ENCODE results near the gene HERC2. TPM values are rescaled to one million over a fixed set of nuclear protein-coding genes. Genes with fewer than 3 reads are reported as not detected.
A peak's percentile ranks its signal among the peaks of the same experiment; 100 is the strongest.

The HERC2 gene
- total RNA-seq, 2 donors from 2014 or later: 105 to 112 TPM

DNA sequence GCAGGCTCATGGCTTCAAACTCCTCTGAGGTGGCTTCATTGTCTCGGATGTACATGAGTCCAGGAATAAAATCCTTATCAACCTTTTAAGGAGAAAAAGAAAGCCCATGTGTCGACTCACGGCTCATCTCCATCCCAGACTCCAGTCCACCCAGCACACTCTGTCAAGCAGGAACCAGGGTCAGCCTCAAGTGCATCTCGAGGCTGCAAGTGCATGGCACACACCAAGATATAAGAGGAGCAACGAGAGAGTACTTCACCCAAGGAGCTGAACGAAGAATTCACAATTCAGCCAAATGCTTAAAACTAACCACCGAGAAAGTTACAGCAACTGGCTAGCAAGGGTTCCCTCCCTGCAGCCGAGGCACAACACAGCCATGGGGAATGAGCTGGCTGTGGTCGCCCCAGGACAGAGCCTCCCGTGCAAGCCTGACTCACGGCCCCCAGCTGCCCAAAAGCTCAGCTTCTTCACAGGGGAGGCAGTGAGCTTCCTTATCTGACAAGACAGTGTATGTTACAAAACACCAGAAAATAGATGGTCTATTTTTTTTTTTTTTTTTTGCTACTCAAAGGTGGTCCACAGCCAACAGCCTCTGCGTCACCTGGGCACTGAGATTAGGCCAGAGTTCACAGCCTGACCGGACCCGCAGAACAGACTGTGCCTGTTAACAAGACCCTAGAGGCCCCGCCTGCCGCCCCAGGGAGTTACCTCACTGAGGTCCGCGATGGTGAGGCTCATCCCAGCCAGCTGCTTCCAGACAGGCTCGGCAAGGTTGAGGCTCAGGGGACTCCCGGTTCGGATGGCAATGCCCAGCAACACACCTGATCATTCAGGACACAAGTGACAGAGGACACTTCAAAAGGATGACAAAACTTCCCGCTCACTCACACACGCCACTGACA, 207.0 kb downstream of the HERC2 start:
- H3K4me1 ChIP-seq (ENCODE audit: control insufficient read depth, insufficient read depth, low read length): no peaks in the 10 kb centered on the region
- DNase-seq: peak; percentile 26
- TF ChIP-seq, protein P1, sequence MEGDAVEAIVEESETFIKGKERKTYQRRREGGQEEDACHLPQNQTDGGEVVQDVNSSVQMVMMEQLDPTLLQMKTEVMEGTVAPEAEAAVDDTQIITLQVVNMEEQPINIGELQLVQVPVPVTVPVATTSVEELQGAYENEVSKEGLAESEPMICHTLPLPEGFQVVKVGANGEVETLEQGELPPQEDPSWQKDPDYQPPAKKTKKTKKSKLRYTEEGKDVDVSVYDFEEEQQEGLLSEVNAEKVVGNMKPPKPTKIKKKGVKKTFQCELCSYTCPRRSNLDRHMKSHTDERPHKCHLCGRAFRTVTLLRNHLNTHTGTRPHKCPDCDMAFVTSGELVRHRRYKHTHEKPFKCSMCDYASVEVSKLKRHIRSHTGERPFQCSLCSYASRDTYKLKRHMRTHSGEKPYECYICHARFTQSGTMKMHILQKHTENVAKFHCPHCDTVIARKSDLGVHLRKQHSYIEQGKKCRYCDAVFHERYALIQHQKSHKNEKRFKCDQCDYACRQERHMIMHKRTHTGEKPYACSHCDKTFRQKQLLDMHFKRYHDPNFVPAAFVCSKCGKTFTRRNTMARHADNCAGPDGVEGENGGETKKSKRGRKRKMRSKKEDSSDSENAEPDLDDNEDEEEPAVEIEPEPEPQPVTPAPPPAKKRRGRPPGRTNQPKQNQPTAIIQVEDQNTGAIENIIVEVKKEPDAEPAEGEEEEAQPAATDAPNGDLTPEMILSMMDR (conservative IDR thresholded peaks at IDR 0.05): no peak
- H3K27me3 ChIP-seq (ENCODE audit: control insufficient read depth, insufficient read depth, low read length, poor library complexity, severe bottlenecking): no peaks in the 10 kb centered on the region
- H3K9ac ChIP-seq (ENCODE audit: extremely low read depth, low read length, poor library complexity, severe bottlenecking): no peak overlapping the region
- H3K4me3 ChIP-seq (ENCODE audit: low read length): no peak overlapping the region
- 94 to 96% methylated on average over 16 to 23 of the region's 23 CpGs for WGBS, 2 experiments (ENCODE audit: insufficient coverage in 1 of 2, insufficient read length in 1 of 2)
- Mint-ChIP-seq H3K27ac (no peak overlapping the region), H3K4me3 (no peak overlapping the region), H3K36me3 (ENCODE audit: low read depth) (peaks cover 71% of the 10 kb centered on the region), H3K27me3 (ENCODE audit: insufficient read depth) (no peaks in the 10 kb centered on the region), H3K4me1 (no peaks in the 10 kb centered on the region), H3K9me3 (no peaks in the 10 kb centered on the region)
- H3K9me3 ChIP-seq (ENCODE audit: control insufficient read depth, low read length): no peaks in the 10 kb centered on the region
- H3K27ac ChIP-seq (ENCODE audit: low read depth, low read length): no peak overlapping the region
- peaks cover 82% of the 10 kb centered on the region for H3K36me3 ChIP-seq (ENCODE audit: control insufficient read depth, insufficient read depth, low read length)

DNA sequence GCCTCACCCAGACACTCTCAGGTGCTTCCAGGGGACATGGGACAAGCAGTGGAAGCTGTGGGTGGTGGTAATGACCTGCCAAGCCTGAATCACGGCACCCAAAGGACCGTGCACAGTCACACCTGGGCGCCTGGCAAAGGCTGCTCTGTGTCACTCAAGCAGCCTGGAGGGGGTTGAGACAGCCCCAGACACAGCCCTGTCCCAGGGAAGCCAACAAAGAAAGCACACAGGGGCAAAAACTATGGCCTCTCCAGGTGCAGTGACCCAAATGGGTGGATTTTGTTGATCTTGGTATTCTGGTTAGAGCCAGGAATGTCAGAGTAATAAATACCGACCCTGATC, 207.9 kb downstream of the HERC2 start:
- no peak overlapping the region for H3K9ac ChIP-seq (ENCODE audit: extremely low read depth, low read length, poor library complexity, severe bottlenecking)
- H3K9me3 ChIP-seq (ENCODE audit: control insufficient read depth, low read length): no peaks in the 10 kb centered on the region
- Mint-ChIP-seq H3K4me1 (no peaks in the 10 kb centered on the region), H3K4me3 (no peak overlapping the region), H3K9me3 (no peaks in the 10 kb centered on the region), H3K27me3 (ENCODE audit: insufficient read depth) (no peaks in the 10 kb centered on the region), H3K36me3 (ENCODE audit: low read depth) (peaks cover 66% of the 10 kb centered on the region), H3K27ac (no peak overlapping the region)
- TF ChIP-seq, protein P1 (conservative IDR thresholded peaks at IDR 0.05): no peak
- no peaks in the 10 kb centered on the region for H3K27me3 ChIP-seq (ENCODE audit: control insufficient read depth, insufficient read depth, low read length, poor library complexity, severe bottlenecking)
- H3K36me3 ChIP-seq (ENCODE audit: control insufficient read depth, insufficient read depth, low read length): peaks cover 78% of the 10 kb centered on the region
- no peak overlapping the region for H3K27ac ChIP-seq (ENCODE audit: low read depth, low read length)
- 94 to 96% methylated on average over 4 of the region's 4 CpGs for WGBS, 2 experiments (ENCODE audit: insufficient coverage in 1 of 2, insufficient read length in 1 of 2)
- DNase-seq: no peak
- no peak overlapping the region for H3K4me3 ChIP-seq (ENCODE audit: low read length)
- no peaks in the 10 kb centered on the region for H3K4me1 ChIP-seq (ENCODE audit: control insufficient read depth, insufficient read depth, low read length)

DNA sequence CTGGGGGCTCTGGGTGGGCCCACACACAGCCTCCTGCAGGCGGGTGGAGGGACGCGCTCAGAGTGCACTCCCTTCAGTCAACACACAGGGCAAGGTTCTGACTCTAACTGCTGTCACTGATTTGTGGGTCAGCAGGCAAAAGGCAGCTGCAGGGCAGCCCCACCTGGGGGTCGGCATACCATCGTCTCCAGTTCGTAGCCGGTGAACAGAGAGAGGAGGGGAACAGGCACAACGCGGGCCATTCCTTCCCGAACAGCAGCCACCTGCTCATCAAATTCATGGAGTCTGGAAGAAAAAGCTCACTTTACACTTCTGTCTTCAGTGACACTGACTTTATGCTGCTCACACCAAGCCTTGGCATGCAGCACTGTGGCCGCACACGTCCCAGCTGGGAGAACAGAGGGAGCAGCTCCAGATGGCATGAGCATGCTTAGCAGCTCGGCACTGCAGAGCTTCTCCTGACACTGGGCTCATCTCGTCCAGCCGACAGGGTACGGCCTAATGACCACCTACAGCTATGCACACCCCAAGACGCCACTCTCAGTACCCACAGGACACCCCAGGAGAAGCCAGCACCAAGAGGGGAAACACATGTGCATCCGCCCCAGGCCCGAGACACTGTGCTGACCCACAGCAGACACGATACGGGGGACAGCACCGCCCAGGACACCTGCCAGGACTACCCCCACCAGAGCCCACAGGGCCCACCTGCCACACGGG, 208.4 kb downstream of the HERC2 start:
- Mint-ChIP-seq H3K9me3 (no peaks in the 10 kb centered on the region), H3K36me3 (ENCODE audit: low read depth) (peaks cover 64% of the 10 kb centered on the region), H3K4me1 (no peaks in the 10 kb centered on the region), H3K27ac (no peak overlapping the region), H3K27me3 (ENCODE audit: insufficient read depth) (peaks cover 2% of the 10 kb centered on the region), H3K4me3 (no peak overlapping the region)
- H3K27me3 ChIP-seq (ENCODE audit: control insufficient read depth, insufficient read depth, low read length, poor library complexity, severe bottlenecking): no peaks in the 10 kb centered on the region
- H3K4me1 ChIP-seq (ENCODE audit: control insufficient read depth, insufficient read depth, low read length): no peaks in the 10 kb centered on the region
- no peaks in the 10 kb centered on the region for H3K9me3 ChIP-seq (ENCODE audit: control insufficient read depth, low read length)
- DNase-seq: peak; percentile 31
- no peak overlapping the region for H3K4me3 ChIP-seq (ENCODE audit: low read length)
- peaks cover 78% of the 10 kb centered on the region for H3K36me3 ChIP-seq (ENCODE audit: control insufficient read depth, insufficient read depth, low read length)
- TF ChIP-seq, protein P1 (conservative IDR thresholded peaks at IDR 0.05): no peak
- H3K9ac ChIP-seq (ENCODE audit: extremely low read depth, low read length, poor library complexity, severe bottlenecking): no peak overlapping the region
- whole genome bisulfite sequencing, 2 experiments (ENCODE audit: insufficient coverage in 1 of 2, insufficient read length in 1 of 2): 95 to 97% methylated on average over 17 to 23 of the region's 23 CpGs
- no peak overlapping the region for H3K27ac ChIP-seq (ENCODE audit: low read depth, low read length)
